ENCODE results near the gene ENTPD6. TPM values are rescaled to one million over a fixed set of nuclear protein-coding genes. Genes with fewer than 3 reads are reported as not detected.
"Not testable (repeated sequence)": the region's sequence is repeated elsewhere in the genome, so short reads cannot be mapped to it uniquely, and the experiment has no call there.

The ENTPD6 gene
- total and polyA plus RNA-seq, 12 donors, result 30.9 to 260 (median 107) TPM

GRCh38 chr20:25179439-25180089 lies 15.9 kb upstream of the ENTPD6 start:
- Histone ChIP-seq H3K4me1 (replicated peaks in 1 of 2) (no peaks in the 10 kb centered on the region), H3K27me3 (no peaks in the 10 kb centered on the region), H3K4me3 (no peak overlapping the region), H3K9me3 (replicated peaks in 1 of 3) (peaks cover 0 to 4% (median 0%) of the 10 kb centered on the region in 3 donors), H3K27ac (no peak overlapping the region), H3K36me3 (replicated peaks in 1 of 2) (no peaks in the 10 kb centered on the region)
- TF ChIP-seq CTCF (IDR thresholded peaks at IDR 0.05) (no peak), POLR2A (IDR thresholded peaks at IDR 0.05) (no peak)
- WGBS, 4 donors, result 49 to 75% (median 66%) methylated on average over 6 to 15 of the region's 15 CpGs
- DNase-seq, result no peak
- intact Hi-C loops (cut with DNase I), result loop anchor here in 1 of 2 donors (10.0 kb wide), 1 partner anchor 215 kb away; the partner anchor contains the start of gene ABHD12

GRCh38 chr20:25184391-25184790 lies 11.1 kb upstream of the ENTPD6 start:
- H3K36me3 ChIP-seq (replicated peaks in 1 of 2); H3K4me3 ChIP-seq; H3K9me3 ChIP-seq (replicated peaks in 1 of 3); H3K27me3 ChIP-seq; H3K4me1 ChIP-seq (replicated peaks in 1 of 2); H3K27ac ChIP-seq; DNase-seq: not testable (repeated sequence)
- intact Hi-C loops (cut with DNase I), result loop anchor here in 1 of 2 donors (10.0 kb wide), 1 partner anchor 210 kb away; the partner anchor contains the start of gene ABHD12
- 92 to 100% (median 96%) methylated on average over 1 of the region's 1 CpG for WGBS, 4 donors

DNA sequence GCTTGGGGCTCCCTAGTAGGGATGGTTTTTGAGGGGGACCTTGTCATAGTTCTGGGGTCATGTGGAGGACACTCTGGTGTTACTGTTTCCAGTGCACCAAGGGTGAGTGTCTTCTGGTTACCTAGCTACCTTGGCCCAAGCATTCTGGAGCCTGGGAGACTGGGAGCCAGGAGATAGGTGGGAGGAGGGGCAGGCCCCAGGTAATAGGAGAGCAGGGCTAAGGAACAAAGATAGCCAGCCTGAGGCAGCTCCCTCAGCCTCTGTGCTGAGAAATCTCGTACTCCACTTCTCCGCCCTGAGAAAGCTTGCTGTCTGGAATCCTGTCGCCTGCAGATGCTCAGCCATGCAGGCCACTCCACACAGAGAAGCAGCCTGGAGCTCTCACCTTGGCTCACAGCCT lies 8.3 kb upstream of the ENTPD6 start:
- intact Hi-C loops (cut with DNase I), result loop anchor here in 1 of 2 donors (10.0 kb wide), 1 partner anchor 208 kb away; the partner anchor contains the start of gene ABHD12
- H3K9me3 ChIP-seq (replicated peaks in 1 of 3), result peaks cover 0 to 4% (median 0%) of the 10 kb centered on the region in 3 donors
- peaks cover 14 to 16% of the 10 kb centered on the region in 2 donors for H3K4me1 ChIP-seq (replicated peaks in 1 of 2)
- H3K27me3 ChIP-seq, result no peaks in the 10 kb centered on the region
- no peaks in the 10 kb centered on the region for H3K36me3 ChIP-seq (replicated peaks in 1 of 2)
- TF ChIP-seq POLR2A (IDR thresholded peaks at IDR 0.05), result no peak
- no peak for TF ChIP-seq CTCF (IDR thresholded peaks at IDR 0.05)
- 87 to 97% (median 90%) methylated on average over 3 of the region's 3 CpGs; no CpG with 5 or more reads in 1 of the 4 donors for WGBS, 4 donors
- no peak for DNase-seq
- no peak overlapping the region for H3K4me3 ChIP-seq
- no peak overlapping the region for H3K27ac ChIP-seq

- no peak overlapping the region for H3K4me3 ChIP-seq
- TF ChIP-seq CTCF (IDR thresholded peaks at IDR 0.05) (no peak), POLR2A (IDR thresholded peaks at IDR 0.05) (no peak)
- no peak for DNase-seq
- H3K4me1 ChIP-seq (replicated peaks in 1 of 2), result peaks cover 18 to 21% of the 10 kb centered on the region in 2 donors
- intact Hi-C loops (cut with DNase I), result loop anchor here in 1 of 2 donors (10.0 kb wide), 1 partner anchor 207 kb away; the partner anchor contains the start of gene ABHD12
- H3K36me3 ChIP-seq (replicated peaks in 1 of 2), result no peaks in the 10 kb centered on the region
- no peak overlapping the region for H3K27ac ChIP-seq
- peaks cover 0 to 4% (median 0%) of the 10 kb centered on the region in 3 donors for H3K9me3 ChIP-seq (replicated peaks in 1 of 3)
- no peaks in the 10 kb centered on the region for H3K27me3 ChIP-seq
- WGBS, 4 donors, result 71 to 85% (median 81%) methylated on average over 6 to 7 of the region's 7 CpGs
Observed at GRCh38 chr20:25187635-25188034, 7.9 kb upstream of the ENTPD6 start.
